Stimulated activated naive CD8-positive, alpha-beta T cell treated with anti-CD3 and anti-CD28 coated beads, Interleukin-15, Interleukin-2, amounts not matched to agents 100 ng/mL and 50 ng/mL, for 24 hours (primary cell): ENCODE results near the gene CDH23.

Source experiments
- H3K27ac Mint-ChIP-seq: one replicate; pipeline ENCODE4 v1.8.0; 2021; ENCODE audit warnings: mild to moderate bottlenecking, mixed read lengths
- H3K27me3 Mint-ChIP-seq: one replicate; pipeline ENCODE4 v1.8.0; 2021; ENCODE audit warnings: mixed read lengths
- H3K36me3 Mint-ChIP-seq: one replicate; pipeline ENCODE4 v1.8.0; 2021; ENCODE audit warnings: low read depth, mixed read lengths
- H3K4me1 Mint-ChIP-seq: one replicate; pipeline ENCODE4 v1.8.0; 2021; ENCODE audit warnings: low read depth, mixed read lengths
- H3K4me3 Mint-ChIP-seq: one replicate; pipeline ENCODE4 v1.8.0; 2021; ENCODE audit warnings: mild to moderate bottlenecking, mixed read lengths
- H3K9me3 Mint-ChIP-seq: one replicate; pipeline ENCODE4 v1.8.0; 2021; ENCODE audit warnings: mixed read lengths

Gene CDH23

GRCh38 chr10:71780719-71781118 is 384.0 kb downstream of the CDH23 start:
- H3K4me1 Mint-ChIP-seq, result peaks cover 23% of the 10 kb centered on the region
- no peak overlapping the region for H3K4me3 Mint-ChIP-seq
- H3K27ac Mint-ChIP-seq, result no peak overlapping the region
- H3K36me3 Mint-ChIP-seq, result no peaks in the 10 kb centered on the region
- H3K9me3 Mint-ChIP-seq, result no peaks in the 10 kb centered on the region
- H3K27me3 Mint-ChIP-seq, result no peaks in the 10 kb centered on the region

DNA sequence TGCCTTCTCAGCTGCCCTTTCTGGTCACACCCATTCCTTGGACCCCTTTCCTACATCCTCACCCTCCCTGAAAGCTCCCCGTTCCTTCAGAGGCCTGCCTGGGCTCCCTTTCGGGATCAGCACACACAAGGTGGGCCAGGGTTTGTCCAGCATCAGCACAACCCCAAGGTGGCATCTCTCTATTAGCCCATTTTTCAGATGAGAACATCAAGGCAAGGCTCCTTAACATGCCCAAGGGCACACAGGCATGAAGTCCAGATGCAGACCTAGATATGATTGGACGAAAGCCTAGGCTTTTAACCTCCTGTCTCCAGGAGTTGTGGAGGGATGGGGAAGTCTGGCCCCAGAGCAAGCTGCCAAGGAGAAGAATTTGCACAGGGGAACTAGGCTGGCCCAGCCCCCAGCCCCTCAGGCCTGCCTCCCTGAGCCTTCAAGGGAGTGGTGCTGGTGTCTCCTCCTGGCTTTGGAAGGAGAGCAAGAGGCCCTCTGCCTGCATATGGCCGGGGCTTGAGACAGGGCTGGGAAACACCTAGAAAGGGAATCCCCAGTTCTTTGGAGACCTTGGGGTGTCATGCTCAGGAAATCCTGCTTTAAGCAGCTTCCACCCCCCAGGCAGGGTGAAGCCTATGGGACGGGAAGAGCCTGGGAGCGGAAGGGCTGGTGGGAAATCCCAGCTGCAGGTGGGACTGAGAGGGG is 385.6 kb downstream of the CDH23 start:
- Mint-ChIP-seq H3K9me3 (no peaks in the 10 kb centered on the region), H3K36me3 (no peaks in the 10 kb centered on the region), H3K27me3 (no peaks in the 10 kb centered on the region), H3K27ac (no peak overlapping the region), H3K4me1 (peaks cover 8% of the 10 kb centered on the region), H3K4me3 (no peak overlapping the region)

DNA sequence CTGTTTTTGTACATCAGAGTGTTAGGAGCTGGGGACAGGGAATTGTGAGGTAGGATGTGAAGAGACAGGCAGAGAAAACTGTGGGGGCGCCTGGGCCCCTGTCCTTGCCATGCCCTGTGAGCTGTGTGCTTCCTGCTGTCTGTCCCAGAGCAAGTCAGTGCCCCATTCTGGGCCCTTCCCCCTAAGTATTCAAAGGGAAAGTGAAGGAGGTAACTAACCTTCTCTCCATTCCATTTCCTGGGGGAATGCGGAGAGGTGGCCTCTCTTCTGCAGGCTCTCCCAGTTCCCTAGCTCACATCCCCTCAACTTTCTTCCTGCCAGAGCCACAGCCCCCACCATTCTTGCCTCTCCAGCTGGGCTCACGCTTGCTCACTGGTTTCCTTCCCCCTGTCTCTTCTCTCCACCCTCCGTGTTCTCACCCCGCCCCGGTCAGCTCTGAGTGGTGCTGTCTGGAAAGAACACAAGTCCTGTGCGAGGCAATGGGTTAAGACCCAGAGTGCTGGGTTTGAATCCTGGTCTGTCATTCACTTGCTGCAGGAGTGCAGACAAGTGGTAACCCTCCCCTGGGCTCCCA is 386.3 kb downstream of the CDH23 start:
- H3K27ac Mint-ChIP-seq, result no peak overlapping the region
- no peaks in the 10 kb centered on the region for H3K36me3 Mint-ChIP-seq
- no peaks in the 10 kb centered on the region for H3K27me3 Mint-ChIP-seq
- no peaks in the 10 kb centered on the region for H3K9me3 Mint-ChIP-seq
- no peak overlapping the region for H3K4me3 Mint-ChIP-seq
- peaks cover 8% of the 10 kb centered on the region for H3K4me1 Mint-ChIP-seq

DNA sequence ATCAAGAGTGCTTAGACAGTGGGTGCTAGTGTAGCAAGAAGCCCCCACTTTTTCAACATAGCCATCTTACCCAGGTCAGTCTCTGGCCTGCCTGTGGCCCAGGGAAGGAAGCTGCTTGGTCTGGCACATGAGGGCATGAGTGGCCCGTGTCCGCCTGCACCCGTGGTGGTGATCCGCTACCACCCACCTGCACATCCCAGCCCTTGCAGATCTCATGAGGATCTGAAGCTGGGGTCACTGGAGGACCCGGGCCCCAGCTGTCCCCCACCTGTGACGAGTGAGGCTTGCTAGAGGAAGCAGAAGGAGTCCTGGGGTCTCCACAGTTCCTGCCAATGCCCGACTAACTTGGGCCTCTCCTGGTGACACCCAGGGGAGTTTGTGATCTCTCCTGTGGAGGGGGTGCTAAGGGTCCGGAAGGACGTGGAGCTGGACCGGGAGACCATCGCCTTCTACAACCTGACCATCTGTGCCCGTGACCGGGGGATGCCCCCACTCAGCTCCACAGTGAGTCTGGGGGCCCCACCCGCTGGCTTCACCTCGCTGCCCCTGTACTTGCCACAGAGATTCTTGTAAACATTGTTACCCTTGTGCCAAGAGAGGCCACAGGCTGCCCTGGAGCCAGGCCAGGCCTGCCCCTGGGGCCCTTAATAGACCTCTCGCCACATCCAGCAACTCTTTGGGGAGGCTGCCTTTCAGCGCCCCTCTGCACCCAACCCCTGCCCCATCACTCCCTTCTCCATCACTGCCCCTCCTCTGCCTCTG is 387.4 kb downstream of the CDH23 start:
- H3K27ac Mint-ChIP-seq, result peak overlapping the region; percentile 26
- H3K4me1 Mint-ChIP-seq, result peaks cover 8% of the 10 kb centered on the region
- no peaks in the 10 kb centered on the region for H3K9me3 Mint-ChIP-seq
- H3K27me3 Mint-ChIP-seq, result no peaks in the 10 kb centered on the region
- H3K4me3 Mint-ChIP-seq, result no peak overlapping the region
- no peaks in the 10 kb centered on the region for H3K36me3 Mint-ChIP-seq

- H3K27ac Mint-ChIP-seq, result peak overlapping the region; percentile 17
- H3K4me3 Mint-ChIP-seq, result no peak overlapping the region
- no peaks in the 10 kb centered on the region for H3K9me3 Mint-ChIP-seq
- no peaks in the 10 kb centered on the region for H3K36me3 Mint-ChIP-seq
- peaks cover 8% of the 10 kb centered on the region for H3K4me1 Mint-ChIP-seq
- no peaks in the 10 kb centered on the region for H3K27me3 Mint-ChIP-seq
Measured at GRCh38 chr10:71784679-71785272, 388.1 kb downstream of the CDH23 start.

GRCh38 chr10:71788954-71789353 is 392.2 kb downstream of the CDH23 start:
- Mint-ChIP-seq H3K36me3 (no peaks in the 10 kb centered on the region), H3K9me3 (no peaks in the 10 kb centered on the region), H3K4me3 (no peak overlapping the region), H3K4me1 (peaks cover 8% of the 10 kb centered on the region), H3K27me3 (no peaks in the 10 kb centered on the region), H3K27ac (no peak overlapping the region)

DNA sequence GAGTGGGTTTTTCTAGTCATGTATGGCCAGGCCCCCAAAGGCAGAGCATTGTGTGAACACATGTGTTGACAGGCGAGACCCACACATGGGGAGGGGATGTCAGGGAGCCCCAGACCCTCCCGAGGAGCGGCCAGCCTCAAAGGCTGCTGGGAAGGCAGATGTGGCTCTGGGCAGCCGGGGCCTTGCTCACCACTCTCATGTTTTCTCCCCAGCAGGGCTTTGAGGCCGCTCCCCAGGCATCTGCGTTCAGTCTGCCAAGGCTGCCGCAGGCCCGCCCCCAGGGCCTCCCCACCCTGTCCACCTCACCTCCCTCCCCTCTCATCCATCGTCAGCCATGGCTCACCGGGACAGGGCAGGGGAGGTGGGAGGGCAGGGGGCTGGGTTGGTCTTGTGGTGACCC is 393.2 kb downstream of the CDH23 start:
- no peak overlapping the region for H3K27ac Mint-ChIP-seq
- no peaks in the 10 kb centered on the region for H3K9me3 Mint-ChIP-seq
- no peaks in the 10 kb centered on the region for H3K36me3 Mint-ChIP-seq
- H3K27me3 Mint-ChIP-seq, result no peaks in the 10 kb centered on the region
- peaks cover 8% of the 10 kb centered on the region for H3K4me1 Mint-ChIP-seq
- no peak overlapping the region for H3K4me3 Mint-ChIP-seq

- Mint-ChIP-seq H3K9me3 (no peaks in the 10 kb centered on the region), H3K27ac (no peak overlapping the region), H3K27me3 (no peaks in the 10 kb centered on the region), H3K4me1 (peaks cover 8% of the 10 kb centered on the region), H3K36me3 (no peaks in the 10 kb centered on the region), H3K4me3 (no peak overlapping the region)
Measured at GRCh38 chr10:71790749-71791440, 394.2 kb downstream of the CDH23 start.

DNA sequence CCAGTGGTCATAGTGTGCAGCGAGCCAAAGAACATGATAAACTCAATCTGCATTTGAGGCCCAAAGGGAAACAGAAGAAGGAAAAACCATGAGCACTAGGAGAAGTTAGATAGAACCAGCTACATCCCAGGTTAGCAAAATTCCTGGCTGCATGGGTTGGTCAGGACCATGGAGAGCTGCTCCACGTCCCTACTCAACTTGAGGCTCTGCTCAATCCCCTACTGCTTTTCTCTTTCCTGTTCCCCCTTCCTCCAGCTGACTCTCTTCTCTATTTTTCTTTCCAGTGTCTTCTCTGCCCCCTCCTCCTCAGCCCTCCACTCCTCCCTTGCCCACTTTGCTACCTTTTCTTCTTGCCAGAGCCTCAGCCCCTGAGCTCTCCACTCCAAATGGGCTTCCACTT is 398.5 kb downstream of the CDH23 start:
- no peak overlapping the region for H3K4me3 Mint-ChIP-seq
- H3K27ac Mint-ChIP-seq, result no peak overlapping the region
- peaks cover 31% of the 10 kb centered on the region for H3K4me1 Mint-ChIP-seq

GRCh38 chr10:71796749-71797405 is 400.2 kb downstream of the CDH23 start:
- H3K27ac Mint-ChIP-seq, result peak overlapping the region; percentile 16
- no peaks in the 10 kb centered on the region for H3K9me3 Mint-ChIP-seq
- H3K36me3 Mint-ChIP-seq, result no peaks in the 10 kb centered on the region
- no peaks in the 10 kb centered on the region for H3K27me3 Mint-ChIP-seq
- H3K4me1 Mint-ChIP-seq, result peaks cover 23% of the 10 kb centered on the region
- H3K4me3 Mint-ChIP-seq, result no peak overlapping the region

More for the DNA sequence above, 398.5 kb downstream of the CDH23 start:
- H3K9me3 Mint-ChIP-seq, result no peaks in the 10 kb centered on the region
- H3K27me3 Mint-ChIP-seq, result no peaks in the 10 kb centered on the region
- no peaks in the 10 kb centered on the region for H3K36me3 Mint-ChIP-seq

- no peaks in the 10 kb centered on the region for H3K9me3 Mint-ChIP-seq
- H3K27me3 Mint-ChIP-seq, result no peaks in the 10 kb centered on the region
- H3K4me3 Mint-ChIP-seq, result no peak overlapping the region
- peaks cover 23% of the 10 kb centered on the region for H3K4me1 Mint-ChIP-seq
- no peaks in the 10 kb centered on the region for H3K36me3 Mint-ChIP-seq
- H3K27ac Mint-ChIP-seq, result peak overlapping the region; percentile 16
Measured at GRCh38 chr10:71797533-71798307, 401.0 kb downstream of the CDH23 start.

DNA sequence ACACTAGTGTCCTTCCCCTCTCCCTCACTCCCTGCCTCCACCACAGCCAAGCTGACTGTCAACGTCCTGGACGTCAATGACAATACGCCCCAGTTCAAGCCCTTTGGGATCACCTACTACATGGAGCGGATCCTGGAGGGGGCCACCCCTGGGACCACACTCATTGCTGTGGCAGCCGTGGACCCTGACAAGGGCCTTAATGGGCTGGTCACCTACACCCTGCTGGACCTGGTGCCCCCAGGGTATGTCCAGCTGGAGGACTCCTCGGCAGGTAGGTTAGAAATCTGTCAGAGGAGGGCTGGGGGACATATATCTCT is 401.5 kb downstream of the CDH23 start:
- no peaks in the 10 kb centered on the region for H3K27me3 Mint-ChIP-seq
- H3K4me3 Mint-ChIP-seq, result no peak overlapping the region
- peaks cover 23% of the 10 kb centered on the region for H3K4me1 Mint-ChIP-seq
- no peaks in the 10 kb centered on the region for H3K9me3 Mint-ChIP-seq
- no peak overlapping the region for H3K27ac Mint-ChIP-seq
- no peaks in the 10 kb centered on the region for H3K36me3 Mint-ChIP-seq

DNA sequence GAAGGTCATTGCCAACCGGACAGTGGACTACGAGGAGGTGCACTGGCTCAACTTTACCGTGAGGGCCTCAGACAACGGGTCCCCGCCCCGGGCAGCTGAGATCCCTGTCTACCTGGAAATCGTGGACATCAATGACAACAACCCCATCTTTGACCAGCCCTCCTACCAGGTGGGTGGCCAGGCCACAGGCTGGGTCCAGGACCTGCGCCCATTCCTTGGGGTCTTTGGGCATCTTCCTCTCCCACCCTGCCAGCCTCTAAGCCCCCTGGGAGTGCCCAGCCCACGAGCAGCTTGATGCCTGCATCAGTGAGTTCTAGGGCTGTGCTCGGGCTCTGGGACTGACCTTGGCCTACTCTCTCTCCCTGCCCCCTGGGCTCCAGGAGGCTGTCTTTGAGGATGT is 402.4 kb downstream of the CDH23 start:
- no peaks in the 10 kb centered on the region for H3K27me3 Mint-ChIP-seq
- H3K9me3 Mint-ChIP-seq, result no peaks in the 10 kb centered on the region
- H3K27ac Mint-ChIP-seq, result no peak overlapping the region
- no peaks in the 10 kb centered on the region for H3K36me3 Mint-ChIP-seq
- H3K4me3 Mint-ChIP-seq, result no peak overlapping the region
- peaks cover 23% of the 10 kb centered on the region for H3K4me1 Mint-ChIP-seq
